HCT116 (cell line): Measurements from ENCODE around the gene AHCTF1. TPM values are rescaled to one million over a fixed set of nuclear protein-coding genes. Genes with fewer than 3 reads are reported as not detected.
A peak's percentile ranks its signal among the peaks of the same experiment; 100 is the strongest.

ENCODE experiments used
- ATAC-seq: fragments of 200-7000 bp; cut with Tn5 transposase; 2 replicates; pipeline ENCODE4 v1.9.1; 2020; ENCODE audit warnings: mild to moderate bottlenecking, moderate library complexity
- BruUV-seq: library from RNA; stranded (reverse); fragments of 400-500 nt; replicated peaks from 2 replicates; lab custom pipeline; 2021; lab: Mats Ljungman, UMichigan
- CTCF ChIA-PET: fragments of 300-600 bp; sonication (Branson Sonifier 250); formaldehyde crosslinking; loops from one replicate; lab custom pipeline; 2021; ENCODE audit warnings: antibody characterized with exemption; lab: Charles Lee
- POLR2A ChIA-PET: fragments of 300-600, 350-600 bp; sonication (Branson Sonifier 250); formaldehyde crosslinking; loops from one replicate; lab custom pipeline; 2021; ENCODE audit warnings: antibody characterized with exemption; lab: Charles Lee
- RAD21 ChIA-PET, 2 experiments: fragments of 300-600 bp; sonication (Branson Sonifier 250); formaldehyde crosslinking; loops; one replicate each; lab custom pipeline; 2023; ENCODE audit warnings: low total read pairs in 2 of 2; ENCODE audit not compliant: uncharacterized antibody in 2 of 2, unreplicated experiment in 2 of 2, low non-redundant PET in 1 of 2; lab: Charles Lee
- DNase-seq: peaks from one replicate; pipeline ENCODE4 v3.0.0-alpha.2; 2010; ENCODE audit warnings: low read depth, low spot score
- H2AFZ ChIP-seq: fragments of 200-600 bp; shearing (Covaris generic), sonication (generic); 2 replicates; pipeline ENCODE4 v1.6.1; 2017; ENCODE audit warnings: low read depth, mixed run types, mixed read lengths, antibody characterized with exemption, low read length; ENCODE audit not compliant: poor library complexity, severe bottlenecking
- H3K27ac ChIP-seq: 2 replicates; pipeline ENCODE4 v1.5.1; 2012; ENCODE audit warnings: low read depth, low read length
- H3K27me3 ChIP-seq: fragments of 200-600 bp; sonication (generic); 2 replicates; pipeline ENCODE4 v1.6.1; 2016; ENCODE audit warnings: mixed run types, low read length, mixed read lengths; ENCODE audit not compliant: insufficient read depth
- H3K36me3 ChIP-seq, 2 experiments: fragments of 200-500 bp in 1 of 2; fragments of 200-600 bp in 1 of 2; sonication (Bioruptor generic) in 1 of 2; sonication (generic) in 1 of 2; 2 replicates each; pipeline versions ENCODE4 v1.5.1 to v1.6.1; 2014 to 2016; ENCODE audit warnings: low read length in 2 of 2, inconsistent platforms in 1 of 2, mixed read lengths in 1 of 2, mixed run types in 1 of 2; ENCODE audit not compliant: insufficient read depth in 2 of 2, control insufficient read depth in 1 of 2
- H3K4me1 ChIP-seq, 2 experiments: fragments of 200-600 bp in 1 of 2; sonication (generic) in 1 of 2; 2 replicates each; pipeline versions ENCODE4 v1.5.1 to v1.6.1; 2012 to 2017; ENCODE audit warnings: low read length in 2 of 2, inconsistent platforms in 1 of 2, mild to moderate bottlenecking in 1 of 2, mixed read lengths in 1 of 2, mixed run types in 1 of 2, moderate library complexity in 1 of 2; ENCODE audit not compliant: insufficient read depth in 2 of 2, control insufficient read depth in 1 of 2
- H3K4me2 ChIP-seq: fragments of 200-600 bp; sonication (generic); 2 replicates; pipeline ENCODE4 v1.6.1; 2017; ENCODE audit warnings: mixed run types, low read length, mixed read lengths
- H3K4me3 ChIP-seq, 2 experiments: fragments of 200-600 bp in 1 of 2; sonication (generic) in 1 of 2; replicated peaks in 1 of 2; 2 replicates each; pipeline ENCODE4 v1.5.1; 2011 to 2016; ENCODE audit warnings: low read length in 2 of 2, control low read depth in 1 of 2, low read depth in 1 of 2, mild to moderate bottlenecking in 1 of 2, mixed read lengths in 1 of 2, mixed run types in 1 of 2
- H3K79me2 ChIP-seq: fragments of 200-600 bp; sonication (generic); 2 replicates; pipeline ENCODE4 v1.6.1; 2017; ENCODE audit warnings: mild to moderate bottlenecking, mixed run types, low read length, moderate library complexity, mixed read lengths; ENCODE audit not compliant: insufficient read depth
- H3K9ac ChIP-seq: fragments of 200-600 bp; sonication (generic); 2 replicates; pipeline ENCODE4 v1.6.1; 2016; ENCODE audit warnings: low read length, mixed read lengths
- H3K9me2 ChIP-seq: fragments of 200-600 bp; sonication (generic), shearing (Covaris generic); 2 replicates; pipeline ENCODE4 v1.6.1; 2017; ENCODE audit warnings: mixed run types, mild to moderate bottlenecking, moderate library complexity; ENCODE audit not compliant: insufficient read depth
- H3K9me3 ChIP-seq, 2 experiments: fragments of 200-500 bp in 1 of 2; fragments of 200-600 bp in 1 of 2; sonication (Bioruptor generic) in 1 of 2; sonication (generic) in 1 of 2; 2 replicates each; pipeline ENCODE4 v1.6.1; 2014 to 2017; ENCODE audit warnings: low read length in 2 of 2, mixed read lengths in 2 of 2, inconsistent platforms in 1 of 2, low read depth in 1 of 2, mild to moderate bottlenecking in 1 of 2, mixed run types in 1 of 2, moderate library complexity in 1 of 2; ENCODE audit not compliant: control insufficient read depth in 1 of 2, insufficient read depth in 1 of 2
- H4K20me1 ChIP-seq: fragments of 200-600 bp; sonication (generic), shearing (Covaris generic); 2 replicates; pipeline ENCODE4 v1.6.1; 2017; ENCODE audit warnings: mixed run types, mild to moderate bottlenecking, moderate library complexity; ENCODE audit not compliant: insufficient read depth
- POLR2AphosphoS5 ChIP-seq: IDR thresholded peaks from 2 replicates; pipeline ENCODE4 v1.6.1; 2011; ENCODE audit warnings: mild to moderate bottlenecking, low read depth, low read length, moderate library complexity
- intact Hi-C: fragments of 100-400 bp; cut with micrococcal nuclease; formaldehyde crosslinking; loops from 2 replicates; pipeline ENCODE4 v1.10.0; 2022
- total RNA-seq: library from RNA; stranded (reverse); gene quantifications from one replicate; pipeline ENCODE4 v1.2.1, GENCODE V29; 2021; ENCODE audit not compliant: unreplicated experiment
- TF ChIP-seq, protein P1 (sequence below): IDR thresholded peaks from 2 replicates; pipeline ENCODE4 v1.6.1; 2012; ENCODE audit warnings: low read depth

The AHCTF1 gene
- total RNA-seq, 1 experiment from 2014 or later: 56.2 TPM

DNA sequence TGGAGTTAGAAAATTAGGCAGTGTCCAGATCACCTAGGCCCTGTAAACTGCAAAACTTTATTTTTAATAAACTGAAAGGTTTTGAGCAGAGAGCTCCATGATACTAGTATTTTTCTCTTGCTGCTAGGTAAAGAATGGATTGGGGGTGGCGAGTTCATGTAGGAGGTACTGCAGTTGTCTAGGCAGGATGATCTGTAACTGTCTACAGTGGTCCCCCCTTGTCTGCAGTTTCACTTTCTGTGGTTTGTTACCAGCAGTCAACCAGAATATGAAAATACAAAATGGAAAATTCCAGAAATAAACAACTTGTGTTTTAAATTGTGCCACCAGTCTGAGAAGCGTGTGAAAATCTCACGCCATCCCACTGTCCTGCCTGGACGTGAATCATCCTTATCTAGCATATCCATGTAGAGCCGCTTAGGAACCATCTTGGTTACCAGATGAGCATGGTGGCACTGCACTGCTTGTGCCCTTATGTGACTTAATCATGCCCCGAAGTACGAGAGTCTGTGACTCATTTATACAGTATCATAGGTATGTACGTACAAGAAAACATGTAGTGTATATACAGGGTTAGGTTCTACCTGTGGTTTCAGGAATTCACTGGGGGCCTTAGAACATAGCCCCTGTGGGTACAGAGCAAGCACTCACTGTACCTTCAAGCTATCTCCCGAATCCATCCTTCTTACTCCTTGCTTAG, 94.2 kb downstream of the AHCTF1 start:
- CTCF ChIA-PET: no interaction called here
- H3K4me2 ChIP-seq: no peak overlapping the region
- no peaks in the 10 kb centered on the region for H3K79me2 ChIP-seq
- H3K27ac ChIP-seq: no peak overlapping the region
- H3K4me1 ChIP-seq: peaks cover 0 to 9% of the 10 kb centered on the region in 2 experiments; a peak in 1 of 4 replicates
- DNase-seq (no peak), ATAC-seq (peak; percentile 63)
- no peaks in the 10 kb centered on the region for H3K9me2 ChIP-seq
- H3K4me3 ChIP-seq: no peak overlapping the region
- 0 out of 2 replicates have a peak, but pooled peaks have one; percentile 40 for TF ChIP-seq POLR2AphosphoS5
- TF ChIP-seq, protein P1, sequence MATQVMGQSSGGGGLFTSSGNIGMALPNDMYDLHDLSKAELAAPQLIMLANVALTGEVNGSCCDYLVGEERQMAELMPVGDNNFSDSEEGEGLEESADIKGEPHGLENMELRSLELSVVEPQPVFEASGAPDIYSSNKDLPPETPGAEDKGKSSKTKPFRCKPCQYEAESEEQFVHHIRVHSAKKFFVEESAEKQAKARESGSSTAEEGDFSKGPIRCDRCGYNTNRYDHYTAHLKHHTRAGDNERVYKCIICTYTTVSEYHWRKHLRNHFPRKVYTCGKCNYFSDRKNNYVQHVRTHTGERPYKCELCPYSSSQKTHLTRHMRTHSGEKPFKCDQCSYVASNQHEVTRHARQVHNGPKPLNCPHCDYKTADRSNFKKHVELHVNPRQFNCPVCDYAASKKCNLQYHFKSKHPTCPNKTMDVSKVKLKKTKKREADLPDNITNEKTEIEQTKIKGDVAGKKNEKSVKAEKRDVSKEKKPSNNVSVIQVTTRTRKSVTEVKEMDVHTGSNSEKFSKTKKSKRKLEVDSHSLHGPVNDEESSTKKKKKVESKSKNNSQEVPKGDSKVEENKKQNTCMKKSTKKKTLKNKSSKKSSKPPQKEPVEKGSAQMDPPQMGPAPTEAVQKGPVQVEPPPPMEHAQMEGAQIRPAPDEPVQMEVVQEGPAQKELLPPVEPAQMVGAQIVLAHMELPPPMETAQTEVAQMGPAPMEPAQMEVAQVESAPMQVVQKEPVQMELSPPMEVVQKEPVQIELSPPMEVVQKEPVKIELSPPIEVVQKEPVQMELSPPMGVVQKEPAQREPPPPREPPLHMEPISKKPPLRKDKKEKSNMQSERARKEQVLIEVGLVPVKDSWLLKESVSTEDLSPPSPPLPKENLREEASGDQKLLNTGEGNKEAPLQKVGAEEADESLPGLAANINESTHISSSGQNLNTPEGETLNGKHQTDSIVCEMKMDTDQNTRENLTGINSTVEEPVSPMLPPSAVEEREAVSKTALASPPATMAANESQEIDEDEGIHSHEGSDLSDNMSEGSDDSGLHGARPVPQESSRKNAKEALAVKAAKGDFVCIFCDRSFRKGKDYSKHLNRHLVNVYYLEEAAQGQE: no peak
- no peak overlapping the region for H2AFZ ChIP-seq
- RAD21 ChIA-PET: no interaction called here
- no peaks in the 10 kb centered on the region for H3K9me3 ChIP-seq
- POLR2A ChIA-PET: no interaction called here
- TSS peak; percentile 41 for BruUV-seq
- intact Hi-C loops: no loop called here
- H3K27me3 ChIP-seq: no peaks in the 10 kb centered on the region
- no peaks in the 10 kb centered on the region for H4K20me1 ChIP-seq
- no peak overlapping the region for H3K9ac ChIP-seq
- peaks cover 7 to 9% of the 10 kb centered on the region in 2 experiments; a peak in 2 of 4 replicates for H3K36me3 ChIP-seq
